Activated CD4-positive, alpha-beta T cell treated with anti-CD3 and anti-CD28 coated beads, Interleukin-2, amount 10 ng/mL, durations not matched to agents 7 days and 5 days (primary cell): ENCODE measurements around the gene DLGAP3. TPM values are rescaled to one million over a fixed set of nuclear protein-coding genes. Genes with fewer than 3 reads are reported as not detected.

Source experiments
- CTCF ChIA-PET: fragments of 350-600 bp; sonication (Branson Sonifier 250); formaldehyde crosslinking; loops from one replicate; lab custom pipeline; 2021; ENCODE audit warnings: antibody characterized with exemption; lab: Charles Lee
- POLR2A ChIA-PET: fragments of 350-600 bp; sonication (Branson Sonifier 250); formaldehyde crosslinking; loops from one replicate; lab custom pipeline; 2021; ENCODE audit warnings: antibody characterized with exemption; lab: Charles Lee
- DNase-seq: peaks from one replicate; pipeline ENCODE4 v3.0.0-alpha.2; 2020
- H3K27ac Mint-ChIP-seq: one replicate; pipeline ENCODE4 v1.8.0; 2021; ENCODE audit warnings: mild to moderate bottlenecking, moderate library complexity, mixed read lengths
- H3K27me3 Mint-ChIP-seq: one replicate; pipeline ENCODE4 v1.8.0; 2021; ENCODE audit warnings: mixed read lengths
- H3K36me3 Mint-ChIP-seq: one replicate; pipeline ENCODE4 v1.8.0; 2021; ENCODE audit warnings: low read depth, mixed read lengths
- H3K4me1 Mint-ChIP-seq: one replicate; pipeline ENCODE4 v1.8.0; 2021; ENCODE audit warnings: mixed read lengths
- H3K4me3 Mint-ChIP-seq: one replicate; pipeline ENCODE4 v1.8.0; 2021; ENCODE audit warnings: mild to moderate bottlenecking, moderate library complexity, mixed read lengths
- H3K9me3 Mint-ChIP-seq: one replicate; pipeline ENCODE4 v1.8.0; 2021; ENCODE audit warnings: mixed read lengths
- total RNA-seq, 2 experiments: library from RNA; stranded (reverse); gene quantifications; one replicate each; pipeline ENCODE4 v1.2.3, GENCODE V29; 2021

DLGAP3 gene
- total RNA-seq, 2 experiments from 2014 or later, result 0.33 to 0.40 TPM

DNA sequence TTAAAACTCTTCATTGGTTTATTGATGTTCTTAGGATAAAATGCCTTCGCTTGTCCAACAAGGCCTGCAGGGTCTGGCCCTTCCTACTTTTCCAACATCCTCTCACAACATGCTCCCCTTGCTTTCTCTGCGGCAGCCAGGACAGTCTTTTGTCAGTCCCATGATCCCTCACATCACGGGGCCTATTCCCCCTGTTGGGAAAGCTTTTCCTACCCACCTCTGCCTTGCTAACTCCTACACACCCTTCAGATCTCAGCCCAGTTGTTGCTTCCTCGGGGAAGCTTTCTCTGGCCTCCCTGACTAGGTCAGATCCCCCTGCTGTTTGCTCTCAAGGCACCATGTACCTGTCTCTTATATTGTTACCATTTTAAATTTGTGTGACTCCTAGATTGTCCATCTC is 19.0 kb downstream of the DLGAP3 start:
- Mint-ChIP-seq H3K27ac (no peak overlapping the region), H3K27me3 (no peaks in the 10 kb centered on the region), H3K9me3 (no peaks in the 10 kb centered on the region), H3K4me1 (no peaks in the 10 kb centered on the region), H3K36me3 (no peaks in the 10 kb centered on the region), H3K4me3 (no peak overlapping the region)
- ChIA-PET CTCF (interaction anchor here (2.0 kb wide), 1 partner anchor 16 kb away, joined by 5 read pairs; no protein-coding TSS in a partner anchor), POLR2A (no interaction called here)
- no peak for DNase-seq

DNA sequence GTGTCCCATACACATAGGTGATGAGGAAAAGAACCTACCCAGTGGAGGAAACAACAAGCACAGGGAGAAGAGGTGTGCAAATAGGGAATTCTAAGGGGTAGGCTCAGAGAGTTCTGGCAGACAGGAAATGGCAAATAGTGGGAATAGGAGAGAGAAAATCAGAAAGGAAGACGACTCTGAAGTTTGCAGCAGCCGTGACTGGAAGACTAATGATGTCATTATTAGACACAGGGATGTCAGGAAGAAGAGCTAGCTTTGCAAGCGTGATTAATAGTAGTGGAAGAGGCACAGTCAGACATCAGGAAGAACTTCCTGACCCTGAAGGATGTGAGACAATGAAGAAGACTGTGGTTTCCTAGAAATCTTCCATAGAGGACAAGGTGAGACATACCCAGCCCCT is 21.1 kb downstream of the DLGAP3 start:
- Mint-ChIP-seq H3K36me3 (no peaks in the 10 kb centered on the region), H3K4me1 (no peaks in the 10 kb centered on the region), H3K9me3 (no peaks in the 10 kb centered on the region), H3K4me3 (no peak overlapping the region), H3K27me3 (no peaks in the 10 kb centered on the region), H3K27ac (no peak overlapping the region)
- DNase-seq, result no peak
- ChIA-PET POLR2A (no interaction called here), CTCF (interaction anchor here (1.5 kb wide), 1 partner anchor 63 kb away, joined by 3 read pairs; no protein-coding TSS in a partner anchor)

DNA sequence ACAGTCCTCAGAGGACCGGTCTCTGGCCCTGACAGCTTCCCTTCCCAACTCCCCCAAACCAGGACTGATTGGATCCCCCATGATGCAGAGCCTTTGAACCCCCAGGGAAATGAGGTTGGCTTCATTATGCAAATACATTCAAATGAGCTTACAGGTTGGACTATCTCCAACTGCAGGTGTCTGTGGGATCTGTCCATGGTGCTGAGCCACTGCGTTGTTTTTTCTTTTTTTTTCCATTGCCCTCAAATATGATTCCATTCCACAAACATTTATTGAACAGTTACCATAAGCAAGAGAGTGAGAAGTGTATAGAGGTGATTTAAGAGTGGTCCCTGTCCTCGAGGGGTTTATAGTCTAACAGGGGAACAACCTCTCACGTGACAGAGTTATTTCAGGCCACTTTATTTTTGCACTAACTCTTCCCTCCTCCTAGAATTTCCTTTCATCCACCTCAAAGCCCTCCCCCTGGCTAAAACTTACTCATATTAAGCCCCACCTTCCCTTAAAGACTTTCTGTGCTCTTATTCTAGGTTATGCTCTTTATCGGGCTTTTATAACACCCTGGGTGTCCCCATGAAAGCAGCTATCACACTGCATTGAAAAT is 21.9 kb downstream of the DLGAP3 start:
- H3K27me3 Mint-ChIP-seq, result peaks cover 3% of the 10 kb centered on the region
- no peak for DNase-seq
- ChIA-PET POLR2A (no interaction called here), CTCF (interaction anchor here (1.5 kb wide), 1 partner anchor 63 kb away, joined by 3 read pairs; no protein-coding TSS in a partner anchor)
- no peaks in the 10 kb centered on the region for H3K9me3 Mint-ChIP-seq
- no peaks in the 10 kb centered on the region for H3K4me1 Mint-ChIP-seq
- no peaks in the 10 kb centered on the region for H3K36me3 Mint-ChIP-seq
- no peak overlapping the region for H3K4me3 Mint-ChIP-seq
- no peak overlapping the region for H3K27ac Mint-ChIP-seq

DNA sequence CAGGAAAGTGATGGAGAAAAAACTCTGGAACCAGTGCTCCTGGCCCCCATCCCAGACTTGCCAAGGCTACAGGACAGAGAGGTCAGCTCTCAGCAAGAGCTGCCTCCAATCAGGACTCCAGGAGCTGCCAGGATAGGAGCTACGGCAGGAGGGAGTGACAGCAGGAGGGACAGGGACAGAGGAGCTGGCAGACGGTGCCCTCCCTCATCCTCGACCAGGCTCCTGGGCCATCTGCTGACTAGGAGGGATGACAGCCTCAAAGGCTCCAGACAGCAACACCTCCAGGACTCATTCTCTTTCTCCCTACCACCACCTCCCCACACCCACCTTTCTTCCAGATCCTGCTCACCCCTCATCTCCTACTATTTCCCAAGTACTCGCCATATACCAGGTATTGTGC is 22.7 kb downstream of the DLGAP3 start:
- ChIA-PET POLR2A (no interaction called here), CTCF (interaction anchor here (0.6 kb wide), 1 partner anchor 167 kb away, joined by 3 read pairs; no protein-coding TSS in a partner anchor)
- H3K27ac Mint-ChIP-seq, result no peak overlapping the region

DNA sequence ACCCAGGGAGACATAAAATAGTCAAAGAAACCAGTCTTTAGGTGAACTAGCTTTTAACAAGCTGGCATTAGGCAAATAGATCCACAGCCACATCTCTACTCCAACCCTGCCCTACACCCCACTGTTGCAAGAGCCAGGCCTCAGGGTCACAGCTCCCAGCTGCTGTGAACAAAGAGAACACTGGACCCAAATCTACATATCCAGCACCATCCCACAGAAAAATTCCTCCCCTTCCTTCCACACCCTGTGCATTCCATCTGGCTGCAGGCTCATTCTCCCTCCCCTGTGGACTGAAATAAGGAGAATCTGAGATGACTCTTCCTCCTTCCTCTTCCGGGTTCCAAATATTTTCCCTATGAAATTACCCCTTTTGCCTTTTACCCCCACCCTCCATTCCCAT is 23.2 kb downstream of the DLGAP3 start:
- H3K4me1 Mint-ChIP-seq, result no peaks in the 10 kb centered on the region
- CTCF ChIA-PET, result no interaction called here
- POLR2A ChIA-PET, result no interaction called here
- H3K27ac Mint-ChIP-seq, result no peak overlapping the region
- peaks cover 4% of the 10 kb centered on the region for H3K27me3 Mint-ChIP-seq
- DNase-seq, result no peak
- no peaks in the 10 kb centered on the region for H3K9me3 Mint-ChIP-seq
- no peaks in the 10 kb centered on the region for H3K36me3 Mint-ChIP-seq
- H3K4me3 Mint-ChIP-seq, result no peak overlapping the region

More for the DNA sequence above, 22.7 kb downstream of the DLGAP3 start:
- DNase-seq, result no peak
- Mint-ChIP-seq H3K36me3 (no peaks in the 10 kb centered on the region), H3K4me3 (no peak overlapping the region), H3K27me3 (peaks cover 3% of the 10 kb centered on the region), H3K4me1 (no peaks in the 10 kb centered on the region), H3K9me3 (no peaks in the 10 kb centered on the region)

DNA sequence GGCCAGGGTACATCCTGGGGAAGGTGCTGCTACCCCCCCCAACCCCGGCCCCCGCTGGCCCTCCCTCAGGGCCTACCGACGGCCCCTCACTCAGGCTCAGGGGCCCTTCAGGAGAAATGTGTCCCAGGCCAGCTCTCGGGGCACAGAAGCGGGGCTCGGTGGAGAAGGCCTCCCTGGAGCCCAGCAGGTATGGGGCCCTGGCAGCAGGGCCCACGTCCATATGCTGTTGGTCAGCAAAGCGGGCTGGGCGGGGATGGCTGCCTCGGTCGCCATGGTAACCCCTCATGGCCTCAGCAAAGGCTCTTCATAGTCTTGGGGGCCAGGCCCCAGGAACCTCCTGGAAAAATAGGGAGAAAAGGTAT is 24.4 kb downstream of the DLGAP3 start:
- H3K27ac Mint-ChIP-seq, result no peak overlapping the region
- DNase-seq, result no peak
- H3K27me3 Mint-ChIP-seq, result peaks cover 10% of the 10 kb centered on the region
- ChIA-PET CTCF (no interaction called here), POLR2A (no interaction called here)
- no peaks in the 10 kb centered on the region for H3K9me3 Mint-ChIP-seq
- no peak overlapping the region for H3K4me3 Mint-ChIP-seq
- H3K36me3 Mint-ChIP-seq, result no peaks in the 10 kb centered on the region
- H3K4me1 Mint-ChIP-seq, result no peaks in the 10 kb centered on the region

DNA sequence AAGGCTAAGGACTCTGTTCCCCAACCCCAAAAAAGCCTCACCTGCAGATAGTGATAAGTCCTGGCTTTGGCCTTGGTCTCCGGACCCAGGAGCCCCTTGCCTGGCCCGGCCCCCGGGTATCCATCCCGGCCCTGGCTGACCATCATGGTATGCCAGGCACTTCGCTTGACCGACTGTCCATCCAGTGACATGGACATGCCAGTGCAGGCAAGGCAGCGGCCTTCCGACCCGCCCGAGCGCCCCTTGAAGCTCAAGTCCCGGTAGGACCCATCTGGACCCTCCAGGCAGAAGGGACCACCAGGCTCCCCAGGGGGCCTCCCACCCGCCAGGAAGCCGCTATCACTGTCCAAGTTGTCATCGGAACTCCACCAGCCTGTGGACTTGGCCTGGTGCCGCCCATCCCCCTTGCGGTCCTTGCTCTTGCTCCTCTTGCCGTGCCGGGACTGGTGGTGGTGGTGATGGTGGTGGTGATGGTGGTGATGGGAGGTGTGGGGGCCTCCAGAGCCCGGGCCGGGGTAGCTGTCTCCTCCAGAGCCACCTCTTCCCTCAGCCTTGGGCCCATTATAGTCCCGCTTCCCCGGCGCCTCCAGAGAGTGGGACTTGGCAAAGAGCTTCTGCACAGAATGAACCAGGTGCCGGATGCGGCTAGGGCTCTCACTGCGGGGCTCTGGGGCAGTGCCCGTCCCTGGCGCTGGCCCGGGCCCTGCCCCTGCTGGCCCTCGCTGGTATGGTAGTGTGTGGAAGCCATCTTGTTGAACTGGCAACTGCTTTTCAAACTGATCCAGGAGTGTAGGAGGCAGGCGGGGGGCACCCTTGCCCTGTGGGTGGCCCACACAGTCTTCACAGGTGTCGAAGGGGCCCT is 25.0 kb downstream of the DLGAP3 start:
- Mint-ChIP-seq H3K9me3 (no peaks in the 10 kb centered on the region), H3K36me3 (no peaks in the 10 kb centered on the region), H3K4me3 (no peak overlapping the region), H3K4me1 (no peaks in the 10 kb centered on the region), H3K27me3 (peaks cover 10% of the 10 kb centered on the region), H3K27ac (no peak overlapping the region)
- POLR2A ChIA-PET, result no interaction called here
- CTCF ChIA-PET, result no interaction called here
- no peak for DNase-seq

DNA sequence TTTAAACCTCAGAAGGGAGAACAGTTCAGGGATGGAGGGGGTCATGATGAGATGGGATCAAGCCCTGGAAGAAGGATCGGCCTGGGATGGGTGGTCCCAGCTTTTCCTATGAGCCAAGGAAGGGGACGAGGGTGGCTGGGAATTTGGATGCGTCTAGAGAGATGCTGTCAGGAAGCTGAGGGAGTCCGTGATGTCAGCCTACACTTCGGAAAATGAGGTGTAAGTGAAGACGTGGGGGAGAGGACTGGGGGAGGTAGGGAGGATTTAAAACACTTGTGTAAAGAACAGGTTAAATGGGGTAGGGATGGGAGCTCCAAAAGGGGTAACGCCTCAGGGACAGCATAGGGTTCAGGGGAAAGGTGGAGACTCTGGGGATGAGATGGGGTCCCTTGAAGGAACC is 27.5 kb downstream of the DLGAP3 start:
- H3K27ac Mint-ChIP-seq, result no peak overlapping the region
- no peaks in the 10 kb centered on the region for H3K9me3 Mint-ChIP-seq
- no peak for DNase-seq
- ChIA-PET CTCF (no interaction called here), POLR2A (no interaction called here)
- no peak overlapping the region for H3K4me3 Mint-ChIP-seq
- H3K36me3 Mint-ChIP-seq, result no peaks in the 10 kb centered on the region
- H3K27me3 Mint-ChIP-seq, result peaks cover 10% of the 10 kb centered on the region
- no peaks in the 10 kb centered on the region for H3K4me1 Mint-ChIP-seq

DNA sequence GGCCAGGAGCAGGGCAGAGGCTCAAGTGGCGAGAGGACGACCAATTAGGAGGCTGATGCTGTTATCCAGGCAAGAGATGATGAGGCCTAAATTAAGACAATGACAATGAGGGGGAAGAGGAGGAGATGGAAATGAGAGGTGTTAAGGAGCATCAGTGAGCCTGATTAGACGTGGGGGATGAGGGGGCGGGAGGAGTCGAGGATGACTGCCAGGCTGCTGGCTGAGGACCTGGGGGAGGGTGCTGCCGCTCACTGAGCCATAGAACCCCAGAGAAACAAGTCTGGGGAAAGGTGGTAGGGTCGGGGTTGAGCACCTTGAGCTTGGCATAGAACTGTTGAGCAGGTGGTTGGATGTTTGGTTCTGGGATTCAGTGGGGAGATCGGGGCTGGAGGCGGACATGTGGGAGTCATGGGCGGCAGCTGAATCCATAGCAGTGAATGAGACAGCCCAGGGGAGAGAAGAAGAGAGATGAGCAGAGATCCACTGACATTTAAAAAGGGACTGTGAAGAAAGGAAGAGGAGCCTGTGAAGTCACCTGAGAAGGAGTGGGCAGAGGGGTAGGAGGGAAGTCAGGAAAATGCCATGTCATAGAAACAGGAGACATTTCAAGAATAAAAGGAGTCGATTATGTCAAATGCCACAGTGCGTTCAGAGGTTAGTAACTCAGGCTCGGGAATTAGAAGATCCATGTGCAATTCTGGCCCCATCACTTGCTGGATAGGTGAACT is 28.5 kb downstream of the DLGAP3 start:
- no peaks in the 10 kb centered on the region for H3K4me1 Mint-ChIP-seq
- H3K4me3 Mint-ChIP-seq, result no peak overlapping the region
- H3K27me3 Mint-ChIP-seq, result peaks cover 10% of the 10 kb centered on the region
- H3K36me3 Mint-ChIP-seq, result no peaks in the 10 kb centered on the region
- ChIA-PET CTCF (no interaction called here), POLR2A (no interaction called here)
- no peak overlapping the region for H3K27ac Mint-ChIP-seq
- no peaks in the 10 kb centered on the region for H3K9me3 Mint-ChIP-seq
- DNase-seq, result no peak

DNA sequence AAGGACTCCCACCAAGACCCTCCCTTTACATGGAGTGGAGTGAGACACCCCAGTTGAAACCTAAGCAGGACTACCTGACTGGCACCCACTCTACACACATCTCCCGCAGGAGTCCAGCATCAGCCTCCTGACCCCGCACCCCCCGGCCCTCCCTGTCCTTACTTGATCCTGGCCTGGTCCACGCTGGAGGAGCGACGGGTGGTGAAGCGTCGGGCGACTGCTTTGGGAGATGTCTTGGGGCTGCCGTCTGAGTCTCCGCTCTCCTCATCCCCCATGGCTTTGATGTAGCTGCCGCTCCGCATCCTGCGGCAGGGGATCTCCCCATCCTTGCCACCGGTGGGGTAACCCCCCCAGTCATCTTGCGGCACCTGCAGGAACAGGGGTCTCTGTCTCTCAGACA is 29.5 kb downstream of the DLGAP3 start:
- Mint-ChIP-seq H3K9me3 (no peaks in the 10 kb centered on the region), H3K27ac (no peak overlapping the region), H3K36me3 (no peaks in the 10 kb centered on the region), H3K27me3 (peaks cover 10% of the 10 kb centered on the region), H3K4me1 (no peaks in the 10 kb centered on the region), H3K4me3 (no peak overlapping the region)
- no peak for DNase-seq
- ChIA-PET CTCF (no interaction called here), POLR2A (no interaction called here)

DNA sequence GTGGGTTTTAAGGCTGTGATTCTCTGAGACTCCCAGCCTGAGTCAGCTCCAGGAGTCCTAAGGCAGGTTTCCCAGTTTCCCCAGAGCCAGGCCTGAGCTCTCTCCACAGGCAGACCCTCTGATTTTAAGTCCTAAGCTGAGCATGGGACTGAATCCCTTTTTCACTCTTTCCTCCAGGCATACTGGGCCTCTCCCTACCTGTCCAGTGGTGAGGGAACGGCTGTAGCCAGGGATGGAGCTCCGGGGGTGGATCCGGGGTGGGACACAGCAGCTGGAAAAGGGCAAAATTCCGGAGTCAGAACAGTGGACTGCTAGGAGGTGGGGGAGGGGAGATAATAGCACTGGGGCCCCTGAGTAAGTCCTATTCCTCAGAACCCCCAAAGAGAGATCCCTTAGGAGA is 30.0 kb downstream of the DLGAP3 start:
- POLR2A ChIA-PET, result no interaction called here
- no peak overlapping the region for H3K4me3 Mint-ChIP-seq
- H3K9me3 Mint-ChIP-seq, result no peaks in the 10 kb centered on the region
- H3K4me1 Mint-ChIP-seq, result no peaks in the 10 kb centered on the region
- no peak for DNase-seq
- CTCF ChIA-PET, result no interaction called here
- peaks cover 10% of the 10 kb centered on the region for H3K27me3 Mint-ChIP-seq
- no peaks in the 10 kb centered on the region for H3K36me3 Mint-ChIP-seq
- H3K27ac Mint-ChIP-seq, result no peak overlapping the region

DNA sequence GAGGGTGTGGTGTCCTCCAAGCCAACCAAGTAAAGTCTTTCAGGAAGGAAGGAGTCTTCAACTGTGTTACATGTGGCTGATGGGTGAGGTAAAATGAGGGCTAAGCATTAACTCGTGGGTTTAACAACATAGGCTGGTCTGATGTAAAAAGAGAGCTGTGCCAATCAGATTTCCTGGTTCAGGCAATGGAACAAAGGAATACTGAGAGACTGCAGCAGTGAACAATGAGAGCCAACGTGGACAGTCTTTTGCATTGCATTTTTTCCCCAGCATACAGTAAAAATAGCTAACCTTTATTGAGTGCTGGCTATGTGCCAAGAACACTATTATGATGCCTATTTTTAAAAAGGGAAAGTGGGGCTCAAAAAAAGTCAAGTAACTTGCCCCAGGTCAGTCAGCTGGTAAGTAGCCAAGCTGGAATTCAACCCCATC is 31.1 kb downstream of the DLGAP3 start:
- H3K36me3 Mint-ChIP-seq, result no peaks in the 10 kb centered on the region
- no peak overlapping the region for H3K4me3 Mint-ChIP-seq
- ChIA-PET POLR2A (no interaction called here), CTCF (no interaction called here)
- H3K27me3 Mint-ChIP-seq, result peaks cover 10% of the 10 kb centered on the region
- no peaks in the 10 kb centered on the region for H3K4me1 Mint-ChIP-seq
- no peak overlapping the region for H3K27ac Mint-ChIP-seq
- peaks cover 1% of the 10 kb centered on the region for H3K9me3 Mint-ChIP-seq
- DNase-seq, result no peak

DNA sequence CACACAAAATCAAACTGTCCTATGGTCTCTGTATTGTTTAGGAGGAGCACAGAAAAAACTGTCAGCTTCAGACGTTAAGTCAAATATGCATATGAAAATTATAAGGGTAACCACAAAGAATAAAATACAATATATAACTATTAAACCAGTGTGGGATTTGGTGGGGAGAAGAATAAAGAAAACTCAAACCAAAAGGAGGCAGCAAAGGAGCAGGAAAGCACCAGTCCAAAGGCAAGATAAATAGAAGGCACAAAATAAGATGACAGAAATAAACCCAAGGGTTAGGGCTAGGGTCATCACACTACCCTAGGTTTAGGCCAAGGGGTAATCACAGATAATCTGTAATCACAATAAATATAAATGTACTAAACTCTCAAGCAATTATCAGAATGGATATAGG is 32.8 kb downstream of the DLGAP3 start:
- Mint-ChIP-seq H3K4me1 (no peaks in the 10 kb centered on the region), H3K4me3 (no peak overlapping the region), H3K9me3 (peaks cover 8% of the 10 kb centered on the region), H3K27ac (no peak overlapping the region), H3K27me3 (peaks cover 6% of the 10 kb centered on the region), H3K36me3 (no peaks in the 10 kb centered on the region)
- CTCF ChIA-PET, result no interaction called here
- POLR2A ChIA-PET, result no interaction called here
- no peak for DNase-seq
